Neural cell (in vitro differentiated cells): ENCODE measurements around the gene SLC27A2. TPM values are rescaled to one million over a fixed set of nuclear protein-coding genes. Genes with fewer than 3 reads are reported as not detected.
"Not testable (repeated sequence)": the region's sequence is repeated elsewhere in the genome, so short reads cannot be mapped to it uniquely, and the experiment has no call there.

Experiments used
- H2AFZ ChIP-seq: fragments of 200-600, 300-800 bp; sonication (generic), shearing (Covaris generic); 2 replicates; pipeline ENCODE4 v1.6.0; 2014; ENCODE audit warnings: low read depth, mild to moderate bottlenecking, antibody characterized with exemption, low read length, moderate library complexity
- H3F3A ChIP-seq: fragments of 200-600 bp; shearing (Covaris generic); 2 replicates; pipeline ENCODE4 v1.6.1; 2016; ENCODE audit warnings: mild to moderate bottlenecking, moderate library complexity, mixed read lengths, antibody characterized with exemption, low read length; ENCODE audit not compliant: insufficient read depth, poor library complexity, severe bottlenecking
- H3K27ac ChIP-seq: fragments of 200-600, 300-800 bp; sonication (generic), shearing (Covaris generic); 2 replicates; pipeline ENCODE4 v1.5.1; 2014; ENCODE audit warnings: mild to moderate bottlenecking, low read length, moderate library complexity
- H3K27me3 ChIP-seq: fragments of 300-800, 200-600 bp; sonication (generic), shearing (Covaris generic); 2 replicates; pipeline ENCODE4 v1.6.0; 2014; ENCODE audit warnings: mild to moderate bottlenecking, low read depth, low read length, moderate library complexity; ENCODE audit not compliant: insufficient read depth
- H3K36me3 ChIP-seq: fragments of 300-800, 200-600 bp; sonication (generic), shearing (Covaris generic); 2 replicates; pipeline ENCODE4 v1.5.1; 2014; ENCODE audit warnings: mild to moderate bottlenecking, antibody characterized with exemption, low read length, moderate library complexity; ENCODE audit not compliant: insufficient read depth
- H3K4me2 ChIP-seq: fragments of 300-800, 200-600 bp; sonication (generic), shearing (Covaris generic); 2 replicates; pipeline ENCODE4 v1.6.0; 2014; ENCODE audit warnings: mild to moderate bottlenecking, low read length
- H3K4me3 ChIP-seq: fragments of 300-800, 200-600 bp; sonication (generic), shearing (Covaris generic); 2 replicates; pipeline ENCODE4 v1.5.1; 2014; ENCODE audit warnings: mild to moderate bottlenecking, low read length, moderate library complexity
- H3K79me2 ChIP-seq: fragments of 200-600 bp; shearing (Covaris generic); replicated peaks from 2 replicates; pipeline ENCODE4 v1.6.0; 2014; ENCODE audit warnings: mild to moderate bottlenecking, low read length, moderate library complexity; ENCODE audit not compliant: insufficient read depth
- H3K9ac ChIP-seq: fragments of 300-800, 200-600 bp; sonication (generic), shearing (Covaris generic); 2 replicates; pipeline ENCODE4 v1.6.1; 2016; ENCODE audit warnings: mild to moderate bottlenecking, low read length, mixed read lengths
- H3K9me2 ChIP-seq: fragments of 200-600 bp; shearing (Covaris generic); 2 replicates; pipeline ENCODE4 v1.6.1; 2016; ENCODE audit warnings: mild to moderate bottlenecking, low read length, mixed read lengths; ENCODE audit not compliant: insufficient read depth
- H3K9me3 ChIP-seq: fragments of 200-600, 300-800 bp; sonication (generic), shearing (Covaris generic); 2 replicates; pipeline ENCODE4 v1.6.1; 2016; ENCODE audit warnings: mild to moderate bottlenecking, mixed run types, low read length, moderate library complexity, mixed read lengths
- H4K20me1 ChIP-seq: fragments of 200-600 bp; shearing (Covaris generic); 2 replicates; pipeline ENCODE4 v1.6.1; 2016; ENCODE audit warnings: mild to moderate bottlenecking, mixed run types; ENCODE audit not compliant: insufficient read depth
- EP300 ChIP-seq: fragments of 450-650 bp; conservative IDR thresholded peaks from 2 replicates; pipeline ENCODE4 v1.6.1; 2014; ENCODE audit warnings: antibody characterized with exemption, mild to moderate bottlenecking, moderate library complexity; ENCODE audit not compliant: poor library complexity, severe bottlenecking
- EZH2 ChIP-seq: fragments of 200-600, 300-800 bp; shearing (Covaris generic), sonication (generic); IDR thresholded peaks from 2 replicates; pipeline ENCODE4 v1.6.1; 2014; ENCODE audit warnings: antibody characterized with exemption, low read length, borderline replicate concordance, mild to moderate bottlenecking; ENCODE audit not compliant: insufficient read depth, poor library complexity, severe bottlenecking
- MXI1 ChIP-seq: fragments of 450-650 bp; conservative IDR thresholded peaks from 2 replicates; pipeline ENCODE4 v1.6.1; 2014; ENCODE audit warnings: antibody characterized with exemption, mild to moderate bottlenecking; ENCODE audit not compliant: poor library complexity, severe bottlenecking
- POLR2AphosphoS5 ChIP-seq: IDR thresholded peaks from 2 replicates; pipeline ENCODE4 v1.6.1; 2012
- RAD21 ChIP-seq: fragments of 450-650 bp; conservative IDR thresholded peaks from 2 replicates; pipeline ENCODE4 v1.6.1; 2014; ENCODE audit warnings: antibody characterized with exemption, mild to moderate bottlenecking, moderate library complexity
- REST ChIP-seq: IDR thresholded peaks from 2 replicates; pipeline ENCODE4 v1.6.1; 2012; ENCODE audit warnings: borderline replicate concordance
- SMC3 ChIP-seq: fragments of 450-650 bp; conservative IDR thresholded peaks from 2 replicates; pipeline ENCODE4 v1.6.1; 2014; ENCODE audit warnings: antibody characterized with exemption, mild to moderate bottlenecking, moderate library complexity; ENCODE audit not compliant: poor library complexity
- TAF1 ChIP-seq: IDR thresholded peaks from 2 replicates; pipeline ENCODE4 v1.6.1; 2012; ENCODE audit warnings: low read depth
- polyA plus RNA-seq: library from polyadenylated mRNA; depleted of rRNA; stranded (reverse); fragments of >200 nt; gene quantifications from 2 replicates; pipeline ENCODE4 v1.2.3, GENCODE V29; 2014
- TF ChIP-seq, protein P1 (sequence below): fragments of 450-650 bp; IDR thresholded peaks from 2 replicates; pipeline ENCODE4 v1.5.1; 2014; ENCODE audit warnings: antibody characterized with exemption, mild to moderate bottlenecking, moderate library complexity; ENCODE audit not compliant: poor library complexity, severe bottlenecking

The SLC27A2 gene
- polyA plus RNA-seq, 1 donor from 2014 or later, result 3.5 TPM

DNA sequence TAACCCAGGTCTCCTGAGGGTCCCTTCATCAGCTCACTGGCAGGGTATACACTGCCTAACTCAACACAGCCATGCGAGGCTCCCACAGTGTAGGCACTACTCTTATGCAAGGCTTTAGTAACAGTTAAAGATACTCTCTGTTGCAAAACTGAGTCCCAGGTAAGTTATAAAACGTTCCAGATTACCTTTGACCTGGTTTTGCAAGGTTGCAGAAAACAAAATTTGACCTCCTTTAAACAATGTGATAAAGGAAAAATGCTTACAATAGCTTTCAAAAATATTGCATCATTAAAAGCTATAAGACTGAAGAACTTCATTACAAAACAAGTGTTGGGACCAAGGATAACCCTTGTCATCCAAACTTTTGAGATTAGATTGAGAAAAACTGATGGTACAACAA is 5.5 kb downstream of the SLC27A2 start:
- no peak overlapping the region for H3K4me3 ChIP-seq
- H3F3A ChIP-seq, result no peaks in the 10 kb centered on the region
- no peak overlapping the region for H3K9ac ChIP-seq
- no peaks in the 10 kb centered on the region for H3K36me3 ChIP-seq
- no peaks in the 10 kb centered on the region for H3K9me2 ChIP-seq
- no peak overlapping the region for H3K4me2 ChIP-seq
- H3K27me3 ChIP-seq, result peaks cover 17% of the 10 kb centered on the region
- H3K9me3 ChIP-seq, result no peaks in the 10 kb centered on the region
- no peak for TF ChIP-seq TAF1
- TF ChIP-seq RAD21, result no peak
- TF ChIP-seq SMC3, result no peak
- TF ChIP-seq POLR2AphosphoS5, result no peak
- TF ChIP-seq EP300, result no peak
- H4K20me1 ChIP-seq, result no peaks in the 10 kb centered on the region
- no peaks in the 10 kb centered on the region for H3K79me2 ChIP-seq
- no peak overlapping the region for H2AFZ ChIP-seq
- H3K27ac ChIP-seq, result no peak overlapping the region

DNA sequence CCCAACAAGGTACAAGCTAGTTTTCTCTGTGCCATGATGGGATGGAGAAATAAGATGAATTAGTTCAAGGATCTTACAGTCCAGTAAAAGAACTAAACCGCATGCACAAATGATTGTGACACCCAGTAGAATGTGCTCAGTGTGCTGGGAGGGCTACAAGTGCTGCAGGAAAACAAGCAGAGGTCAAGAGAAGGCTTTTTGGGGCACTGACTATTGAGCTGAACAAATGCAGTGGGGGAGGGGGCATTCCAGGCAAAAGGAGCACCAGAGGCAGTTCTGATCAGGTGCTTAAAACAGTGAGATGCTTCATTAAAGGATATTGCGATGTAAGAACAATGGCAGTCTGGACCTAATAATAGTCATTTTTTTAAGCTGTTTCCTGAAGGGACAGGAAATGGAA is 6.0 kb downstream of the SLC27A2 start:
- Histone ChIP-seq H3K27me3 (peaks cover 12% of the 10 kb centered on the region), H3K9ac (no peak overlapping the region), H2AFZ (no peak overlapping the region), H3K9me3 (no peaks in the 10 kb centered on the region), H3F3A (no peaks in the 10 kb centered on the region), H3K27ac (no peak overlapping the region), H3K4me3 (no peak overlapping the region), H3K79me2 (no peaks in the 10 kb centered on the region), H3K9me2 (no peaks in the 10 kb centered on the region), H3K4me2 (no peak overlapping the region), H4K20me1 (no peaks in the 10 kb centered on the region), H3K36me3 (no peaks in the 10 kb centered on the region)
- no peak for TF ChIP-seq POLR2AphosphoS5
- TF ChIP-seq SMC3, result no peak
- no peak for TF ChIP-seq REST
- TF ChIP-seq EZH2, result no peak
- TF ChIP-seq TAF1, result no peak
- no peak for TF ChIP-seq RAD21
- TF ChIP-seq MXI1, result no peak
- TF ChIP-seq, protein P1, sequence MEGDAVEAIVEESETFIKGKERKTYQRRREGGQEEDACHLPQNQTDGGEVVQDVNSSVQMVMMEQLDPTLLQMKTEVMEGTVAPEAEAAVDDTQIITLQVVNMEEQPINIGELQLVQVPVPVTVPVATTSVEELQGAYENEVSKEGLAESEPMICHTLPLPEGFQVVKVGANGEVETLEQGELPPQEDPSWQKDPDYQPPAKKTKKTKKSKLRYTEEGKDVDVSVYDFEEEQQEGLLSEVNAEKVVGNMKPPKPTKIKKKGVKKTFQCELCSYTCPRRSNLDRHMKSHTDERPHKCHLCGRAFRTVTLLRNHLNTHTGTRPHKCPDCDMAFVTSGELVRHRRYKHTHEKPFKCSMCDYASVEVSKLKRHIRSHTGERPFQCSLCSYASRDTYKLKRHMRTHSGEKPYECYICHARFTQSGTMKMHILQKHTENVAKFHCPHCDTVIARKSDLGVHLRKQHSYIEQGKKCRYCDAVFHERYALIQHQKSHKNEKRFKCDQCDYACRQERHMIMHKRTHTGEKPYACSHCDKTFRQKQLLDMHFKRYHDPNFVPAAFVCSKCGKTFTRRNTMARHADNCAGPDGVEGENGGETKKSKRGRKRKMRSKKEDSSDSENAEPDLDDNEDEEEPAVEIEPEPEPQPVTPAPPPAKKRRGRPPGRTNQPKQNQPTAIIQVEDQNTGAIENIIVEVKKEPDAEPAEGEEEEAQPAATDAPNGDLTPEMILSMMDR, result no peak

DNA sequence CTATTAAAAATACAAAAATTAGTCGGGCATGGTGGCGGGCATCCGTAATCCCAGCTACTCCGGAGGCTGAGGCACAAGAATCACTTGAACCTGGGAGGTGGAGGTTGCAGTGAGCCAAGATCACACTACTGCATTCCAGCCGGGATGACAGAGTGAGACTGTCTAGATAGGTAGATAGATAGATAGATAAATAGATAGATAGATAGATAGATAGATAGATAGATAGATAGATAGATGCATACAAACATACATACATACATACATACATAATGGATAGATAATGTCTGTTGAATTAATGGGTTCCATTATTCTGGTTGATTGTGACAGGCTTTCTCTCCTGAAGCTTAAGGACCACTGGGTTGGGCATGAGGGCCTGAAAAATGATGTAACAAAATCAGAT is 6.8 kb downstream of the SLC27A2 start:
- not testable (repeated sequence) for H3K4me3 ChIP-seq, H3K9me3 ChIP-seq, H3F3A ChIP-seq, H3K27ac ChIP-seq, H3K4me2 ChIP-seq, H4K20me1 ChIP-seq, H2AFZ ChIP-seq, H3K79me2 ChIP-seq, H3K9me2 ChIP-seq, H3K36me3 ChIP-seq, H3K9ac ChIP-seq, H3K27me3 ChIP-seq
